Activated T-helper 9 cell treated with anti-CD3 and anti-CD28 coated beads, Interleukin-2, amount 50 U/mL, for 16 hours (primary cell): ENCODE data around the gene FOLH1.
"Not testable (repeated sequence)": the region's sequence is repeated elsewhere in the genome, so short reads cannot be mapped to it uniquely, and the experiment has no call there.

ENCODE experiments used
- DNase-seq: peaks from one replicate; pipeline ENCODE4 v3.0.0-alpha.2; 2020; ENCODE audit warnings: low read depth

Gene FOLH1

DNA sequence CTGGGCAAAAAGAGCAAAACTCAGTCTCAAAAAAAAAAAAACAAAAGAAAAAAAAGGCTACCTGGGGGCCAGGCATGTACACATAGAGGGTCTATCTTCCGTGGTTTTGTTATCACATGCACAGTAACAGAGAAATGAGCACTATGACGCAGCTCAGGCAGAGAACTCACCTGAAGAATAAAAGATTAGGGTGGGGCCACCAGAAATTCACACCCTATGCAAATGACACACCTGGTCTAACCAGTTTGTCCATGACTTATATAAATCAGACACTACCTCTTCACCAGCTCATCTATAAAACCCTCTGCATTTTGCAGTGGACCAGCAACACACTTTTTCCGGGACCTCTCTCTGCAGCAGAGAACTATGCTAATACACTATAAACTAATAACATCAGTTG lies 30.5 kb downstream of the FOLH1 start:
- not testable (repeated sequence) for DNase-seq

DNA sequence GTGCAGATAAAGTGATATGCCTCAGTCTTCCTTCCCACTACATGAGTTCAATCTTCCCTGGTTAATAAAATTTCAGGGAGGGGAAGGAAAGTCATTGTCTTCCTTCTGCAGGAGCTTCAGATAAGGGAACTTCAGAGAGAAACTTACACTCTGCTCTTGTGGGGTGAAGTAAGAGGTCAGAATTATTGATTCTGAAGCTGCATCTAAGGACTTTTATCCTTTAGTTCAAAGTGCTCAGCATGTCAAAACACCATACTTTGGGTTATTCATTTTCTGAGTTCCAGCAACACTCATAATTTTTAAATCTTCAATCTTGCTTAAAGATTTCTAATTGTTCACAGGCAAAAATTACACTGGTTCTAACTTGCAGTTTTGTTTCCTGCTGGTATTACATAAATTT lies 33.0 kb downstream of the FOLH1 start:
- DNase-seq = not testable (repeated sequence)

DNA sequence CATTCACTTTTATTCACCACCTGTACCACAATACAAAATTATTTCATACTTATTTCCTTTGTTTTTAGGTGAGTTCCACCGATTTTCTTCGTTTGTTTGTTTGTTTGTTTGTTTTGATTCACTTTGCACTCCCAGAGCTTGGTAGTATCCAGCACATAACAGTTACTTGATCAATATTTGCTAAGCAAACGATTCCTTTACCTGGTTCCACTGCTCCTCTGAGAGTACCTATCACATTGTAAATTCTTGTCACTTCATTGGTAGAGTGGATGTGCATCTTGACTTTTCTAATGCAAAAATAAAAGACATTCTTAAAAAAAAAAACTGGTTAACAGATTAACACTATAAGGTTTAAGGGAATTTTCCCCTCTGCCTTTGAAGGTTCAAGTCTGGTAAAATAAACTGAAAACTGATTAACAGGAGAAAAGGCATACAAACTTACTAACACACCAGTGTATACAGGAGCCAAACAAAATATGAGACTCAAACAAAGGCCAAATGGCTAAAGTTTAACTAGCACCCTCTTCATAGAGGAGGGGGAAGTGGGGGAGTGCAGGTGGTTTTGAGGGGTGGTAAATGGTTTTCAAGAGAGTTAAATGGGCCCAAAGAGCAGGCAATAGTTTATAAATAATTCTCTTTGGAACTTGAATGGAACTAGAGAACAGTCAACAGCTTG lies 33.6 kb downstream of the FOLH1 start:
- not testable (repeated sequence) for DNase-seq

DNA sequence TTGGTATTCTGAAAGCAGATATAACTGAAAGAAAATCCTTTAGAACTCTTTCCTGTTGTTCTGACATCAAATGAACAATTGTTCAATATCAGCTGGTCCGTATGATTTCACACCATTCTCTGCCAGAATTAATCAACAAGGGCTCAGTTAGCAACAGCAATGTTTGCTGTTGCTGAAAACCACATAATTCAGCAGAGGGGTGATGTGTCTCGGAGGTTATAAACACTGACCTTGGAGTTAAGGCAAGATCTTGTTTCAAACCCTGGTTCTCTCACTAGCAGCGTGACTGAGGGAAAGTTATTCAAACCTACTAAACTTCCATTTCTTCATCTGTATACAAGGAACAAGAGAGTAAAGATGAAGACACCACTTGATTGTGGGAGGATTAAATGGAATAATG lies 36.8 kb downstream of the FOLH1 start:
- not testable (repeated sequence) for DNase-seq

DNA sequence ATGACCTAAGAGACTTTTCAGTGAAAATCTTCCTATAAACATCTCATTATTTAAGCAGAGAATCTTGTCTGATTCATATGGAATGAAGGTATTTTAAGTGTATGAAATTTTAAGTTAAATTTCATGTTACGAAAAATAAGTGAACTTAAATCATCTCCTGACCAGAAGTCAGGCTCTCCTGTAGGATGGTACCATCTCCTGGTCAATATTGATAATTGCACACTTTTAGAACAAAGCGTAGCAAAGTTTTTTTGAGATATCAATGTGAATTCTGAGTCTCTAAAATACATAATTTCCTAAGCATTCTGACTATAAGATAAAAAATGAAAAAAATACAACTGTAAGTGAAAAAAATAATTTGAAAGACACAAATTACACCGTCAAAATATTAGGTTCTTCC lies 38.8 kb downstream of the FOLH1 start:
- DNase-seq = not testable (repeated sequence)

DNA sequence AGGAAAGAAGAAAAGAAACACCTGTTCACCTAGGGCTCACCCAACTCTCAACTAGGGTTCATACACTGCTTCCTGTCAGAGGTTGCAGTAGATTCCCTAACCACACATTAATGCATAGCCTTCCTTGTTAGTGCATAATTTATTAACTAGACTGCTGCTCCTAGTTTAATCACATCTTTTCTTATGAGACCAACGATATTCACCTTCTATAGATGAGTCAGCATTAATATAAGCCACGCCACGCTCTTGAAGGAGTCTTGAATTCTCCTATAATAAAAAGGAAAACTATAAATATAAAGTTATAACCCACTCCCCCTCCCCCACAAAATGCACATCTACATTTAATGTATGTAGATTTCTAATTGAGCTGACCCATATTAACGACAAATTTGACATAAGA lies 39.4 kb downstream of the FOLH1 start:
- DNase-seq = not testable (repeated sequence)

DNA sequence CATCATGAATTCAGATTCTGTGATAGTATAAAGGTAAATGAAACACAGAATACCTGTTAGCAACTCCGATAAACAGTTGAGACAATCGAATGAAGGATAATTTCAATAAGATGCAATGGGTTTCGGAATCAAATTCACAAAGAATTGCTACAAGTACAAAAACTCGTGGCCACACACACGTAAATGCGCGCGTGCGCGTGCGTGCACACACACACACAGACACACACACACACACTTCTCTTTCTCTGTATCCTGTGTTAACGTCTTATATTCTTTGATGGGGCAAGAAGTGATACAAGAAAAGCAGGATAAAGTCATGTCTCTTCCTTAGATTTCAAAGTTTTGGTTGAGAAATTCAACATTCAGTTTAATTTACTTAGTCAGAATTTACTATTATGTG lies 57.2 kb downstream of the FOLH1 start:
- DNase-seq = no peak

DNA sequence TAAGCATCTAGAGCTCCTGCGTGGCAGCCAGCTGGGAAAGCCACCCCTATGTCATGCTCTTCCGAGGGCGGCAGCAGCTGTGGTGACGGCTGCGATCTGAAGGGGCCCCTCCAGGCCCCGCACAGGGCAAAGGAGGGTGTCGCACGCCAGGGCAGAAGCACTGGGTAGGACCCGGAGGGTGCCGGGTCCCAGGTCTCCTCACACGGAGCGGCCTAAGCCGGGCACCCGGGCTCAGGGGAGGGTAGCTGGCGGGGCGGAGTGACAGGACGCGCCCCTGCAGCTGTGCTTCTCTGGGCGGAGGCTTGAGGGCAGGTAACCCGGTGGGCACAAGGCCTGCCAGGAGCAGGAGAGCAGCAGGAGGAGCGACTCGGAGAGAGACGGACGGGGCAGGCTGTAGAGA lies 106.0 kb downstream of the FOLH1 start:
- DNase-seq = not testable (repeated sequence)
